Measurements from ENCODE around the gene ADGRB2. TPM values are rescaled to one million over a fixed set of nuclear protein-coding genes. Genes with fewer than 3 reads are reported as not detected.

Gene ADGRB2
- total and polyA plus RNA-seq, 2 of the 4 experiments (the other 2 are of a cell fraction): 2.2 to 11.9 TPM

DNA sequence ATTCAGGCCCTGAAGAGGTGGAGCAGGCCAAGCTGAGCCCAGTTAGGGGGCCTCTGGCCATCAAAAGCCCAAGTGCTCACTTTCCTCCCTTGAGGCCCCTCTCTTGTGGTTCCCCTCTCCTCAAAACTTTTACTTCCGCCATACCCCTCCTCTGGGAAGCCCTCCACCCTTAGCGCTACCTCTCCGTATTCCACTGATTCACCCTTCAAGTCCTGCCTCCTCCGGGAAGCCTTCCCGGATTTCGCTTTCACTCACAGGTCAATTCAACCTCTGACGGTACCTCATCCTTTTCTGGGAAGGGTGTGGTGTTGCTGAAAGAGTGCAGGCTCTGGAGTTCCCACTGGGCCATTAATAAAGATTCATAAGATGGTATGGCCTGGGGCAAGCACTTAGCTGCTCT lies 32.6 kb upstream of the ADGRB2 start:
- ChIA-PET CTCF (interaction anchor here (1.5 kb wide), 1 partner anchor 168 kb away, joined by 9 read pairs; no protein-coding TSS in a partner anchor), POLR2A (ENCODE audit: unreplicated experiment) (no interaction called here)
- peak overlapping the region; percentile 15; the same call in 1 of the 2 replicates for H3K4me3 ChIP-seq (ENCODE audit: insufficient read depth, low read depth, low read length)
- in situ Hi-C loops (cut with MboI; ENCODE audit: low sequenced_read_pairs): no loop called here
- H3K14ac ChIP-seq (replicated peaks; ENCODE audit: low read depth, low read length): peak overlapping the region; percentile 54
- dilution Hi-C loops (cut with HindIII; ENCODE audit: low sequenced_read_pairs, unreplicated experiment): no loop called here
- peak overlapping the region; percentile 23; the same call in 1 of the 2 replicates for H4K5ac ChIP-seq (ENCODE audit: low read depth, low read length)
- WGBS, 2 experiments (ENCODE audit: extremely low coverage in 2 of 2, insufficient read length in 1 of 2): no CpG with 5 or more reads among the region's 7 CpGs
- 0 out of 2 replicates have a peak overlapping the region, but pooled peaks have one; percentile 96 for H3K23ac ChIP-seq (ENCODE audit: low read depth, low read length)
- H3K79me1 ChIP-seq (ENCODE audit: low read depth in 1 of 2, low read length in 2 of 2): peaks cover 11 to 45% of the 10 kb centered on the region in 2 experiments; a peak in 2 of 4 replicates
- TF ChIP-seq CHD1 (IDR thresholded peaks at IDR 0.05; ENCODE audit: low read depth, low read length) (0 out of 2 replicates have a peak, but pooled peaks have one; percentile 4), BHLHE40 (IDR thresholded peaks at IDR 0.05; ENCODE audit: low read depth, low read length) (no peak)
- no peak overlapping the region for H3K56ac ChIP-seq (ENCODE audit: extremely low read depth, insufficient read depth, low read length)
- peak overlapping the region; percentile 64; the same call in 1 of the 2 replicates for H3K9ac ChIP-seq (ENCODE audit: low read depth, low read length)
- peaks cover 13% of the 10 kb centered on the region for H4K20me1 ChIP-seq (ENCODE audit: insufficient read depth, low read length)
- no peak overlapping the region for H2AFZ ChIP-seq (replicated peaks; ENCODE audit: low read length, poor library complexity)
- H3K27me3 ChIP-seq (ENCODE audit: control insufficient read depth, insufficient read depth, low read length): no peaks in the 10 kb centered on the region
- H3K18ac ChIP-seq (ENCODE audit: low read depth, low read length): 0 out of 2 replicates have a peak overlapping the region, but pooled peaks have one; percentile 30
- ATAC-seq (ENCODE audit: low read depth): no peak
- H3K4ac ChIP-seq (ENCODE audit: low read depth, low read length): peak overlapping the region; percentile 99
- intact Hi-C loops (cut with micrococcal nuclease): loop anchor here (10.0 kb wide), 2 partner anchors 268 to 362 kb away; no protein-coding TSS in a partner anchor
- H3K36me3 ChIP-seq (ENCODE audit: control insufficient read depth, insufficient read depth, low read length): peaks cover 1% of the 10 kb centered on the region; the same call in 1 of the 2 replicates
- H2BK20ac ChIP-seq (ENCODE audit: low read depth, low read length): peak overlapping the region; percentile 26; the same call in 1 of the 2 replicates
- H3K9me3 ChIP-seq (ENCODE audit: control insufficient read depth, insufficient read depth, low read length): no peaks in the 10 kb centered on the region
- peak overlapping the region; percentile 87 for H2BK5ac ChIP-seq (ENCODE audit: low read depth, low read length, poor library complexity, severe bottlenecking)
- peak overlapping the region; percentile 36 for H3K27ac ChIP-seq (ENCODE audit: insufficient read depth, low read length)
- no TSS peak for BruUV-seq (replicated peaks)
- H2AK9ac ChIP-seq (replicated peaks; ENCODE audit: low read depth, low read length, poor library complexity): peak overlapping the region; percentile 83
- H4K8ac ChIP-seq (ENCODE audit: low read depth in 2 of 2, low read length in 2 of 2): peak overlapping the region; percentile 64 to 93; a peak in 2 of 4 replicates
- H3K4me2 ChIP-seq (ENCODE audit: low read depth, low read length): peak overlapping the region; percentile 76
- peak overlapping the region; percentile 41; the same call in 1 of the 3 replicates for H2BK15ac ChIP-seq (ENCODE audit: low read depth, low read length)
- peaks cover 18% of the 10 kb centered on the region for H3K9me1 ChIP-seq (ENCODE audit: insufficient read depth, low read length)
- no peak overlapping the region for H2BK120ac ChIP-seq (ENCODE audit: low read depth, low read length)
- peak overlapping the region; percentile 63; the same call in 1 of the 2 replicates for H4K91ac ChIP-seq (ENCODE audit: insufficient read depth, low read depth, low read length)
- H2AK5ac ChIP-seq (ENCODE audit: low read depth, low read length): peak overlapping the region; percentile 99
- peaks cover 32% of the 10 kb centered on the region for H3K4me1 ChIP-seq (ENCODE audit: control insufficient read depth, insufficient read depth, low read length)
- DNase-seq: no peak

Data from IMR-90 (cell line).